ACC112 (cell line): ENCODE data around the gene ARNT2.

Experiments
- H2AFZ ChIP-seq: fragments of 200-600 bp; sonication (generic); one replicate; pipeline ENCODE4 v1.6.0; 2017; ENCODE audit warnings: antibody characterized with exemption, low read length; ENCODE audit not compliant: unreplicated experiment
- H3K27ac ChIP-seq: fragments of 200-600 bp; sonication (generic); 2 replicates; pipeline ENCODE4 v1.5.1; 2014; ENCODE audit warnings: low read depth, mild to moderate bottlenecking, antibody characterized with exemption, low read length, moderate library complexity
- H3K27me3 ChIP-seq: fragments of 200-600 bp; sonication (generic); 2 replicates; pipeline ENCODE4 v1.6.1; 2014; ENCODE audit warnings: mild to moderate bottlenecking, antibody characterized with exemption, low read length, moderate library complexity, mixed read lengths; ENCODE audit not compliant: insufficient read depth
- H3K36me3 ChIP-seq: fragments of 200-600 bp; sonication (generic); 2 replicates; pipeline ENCODE4 v1.6.1; 2016; ENCODE audit warnings: mild to moderate bottlenecking, antibody characterized with exemption, low read length, moderate library complexity, mixed read lengths; ENCODE audit not compliant: insufficient read depth
- H3K4me1 ChIP-seq: fragments of 200-600 bp; sonication (generic); one replicate; pipeline ENCODE4 v1.6.1; 2016; ENCODE audit warnings: low read length, mixed read lengths; ENCODE audit not compliant: insufficient read depth, unreplicated experiment, control insufficient read depth
- H3K4me3 ChIP-seq: fragments of 200-600 bp; sonication (generic); 2 replicates; pipeline ENCODE4 v1.5.1; 2014; ENCODE audit warnings: mild to moderate bottlenecking, low read depth, low read length
- H3K79me2 ChIP-seq: fragments of 200-600 bp; sonication (generic); one replicate; pipeline ENCODE4 v1.6.0; 2016; ENCODE audit warnings: low read length; ENCODE audit not compliant: control insufficient read depth, unreplicated experiment, insufficient read depth

Gene ARNT2

DNA sequence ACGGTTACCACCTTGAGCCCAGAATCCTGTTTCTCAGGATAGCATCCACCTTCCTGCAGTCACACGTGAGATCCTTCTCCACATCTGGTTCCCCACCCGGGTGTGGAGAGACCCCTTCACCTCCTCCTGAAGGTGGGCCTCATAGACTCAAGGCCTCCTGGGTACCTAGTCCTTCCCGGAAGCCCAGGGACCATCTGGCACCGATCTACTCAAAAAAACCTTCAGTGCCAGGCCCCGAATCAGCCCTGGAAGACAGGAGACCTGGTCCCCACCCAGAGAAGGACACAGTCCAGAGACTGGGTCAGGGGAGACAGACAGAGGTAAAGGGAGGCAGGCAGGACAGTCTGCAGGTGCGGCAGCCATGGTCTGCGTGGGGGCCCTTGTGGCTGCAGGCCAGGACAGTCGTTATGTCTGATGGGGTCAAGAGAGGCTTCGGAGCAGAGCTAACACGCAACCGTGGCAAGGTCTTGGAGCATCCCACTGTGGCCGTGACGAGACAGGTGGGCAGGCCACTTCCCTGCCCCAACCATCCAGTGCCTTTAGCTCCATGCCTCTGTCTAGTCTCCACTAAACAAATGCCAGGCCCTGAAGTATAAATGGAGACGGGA lies 178.7 kb downstream of the ARNT2 start:
- peaks cover 6% of the 10 kb centered on the region for H3K4me1 ChIP-seq
- no peak overlapping the region for H3K4me3 ChIP-seq
- H3K27me3 ChIP-seq: no peaks in the 10 kb centered on the region
- no peaks in the 10 kb centered on the region for H3K36me3 ChIP-seq
- H3K79me2 ChIP-seq: no peaks in the 10 kb centered on the region
- H3K27ac ChIP-seq: no peak overlapping the region
- no peak overlapping the region for H2AFZ ChIP-seq

DNA sequence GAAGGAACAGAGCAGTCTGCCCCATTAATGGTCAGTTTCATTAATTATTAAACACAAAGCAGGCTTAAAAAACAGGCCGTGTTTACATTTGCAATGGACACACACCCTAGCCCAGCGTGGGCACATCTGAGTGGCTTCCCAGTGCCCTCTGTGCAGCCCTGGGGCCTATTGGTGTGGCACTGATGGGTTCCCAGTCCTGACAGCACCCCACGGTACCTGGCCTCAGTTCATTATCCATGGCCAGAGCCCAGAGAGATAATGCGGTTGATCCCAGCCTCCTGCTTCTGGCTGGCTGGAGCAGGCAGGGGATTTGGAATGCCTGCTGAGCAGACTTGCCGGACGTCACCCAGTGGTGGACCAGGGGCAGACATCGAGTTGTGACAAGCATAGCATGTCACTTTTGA lies 180.4 kb downstream of the ARNT2 start:
- Histone ChIP-seq H3K27ac (no peak overlapping the region), H2AFZ (no peak overlapping the region), H3K27me3 (no peaks in the 10 kb centered on the region), H3K4me1 (peaks cover 21% of the 10 kb centered on the region), H3K36me3 (no peaks in the 10 kb centered on the region), H3K4me3 (no peak overlapping the region), H3K79me2 (no peaks in the 10 kb centered on the region)

DNA sequence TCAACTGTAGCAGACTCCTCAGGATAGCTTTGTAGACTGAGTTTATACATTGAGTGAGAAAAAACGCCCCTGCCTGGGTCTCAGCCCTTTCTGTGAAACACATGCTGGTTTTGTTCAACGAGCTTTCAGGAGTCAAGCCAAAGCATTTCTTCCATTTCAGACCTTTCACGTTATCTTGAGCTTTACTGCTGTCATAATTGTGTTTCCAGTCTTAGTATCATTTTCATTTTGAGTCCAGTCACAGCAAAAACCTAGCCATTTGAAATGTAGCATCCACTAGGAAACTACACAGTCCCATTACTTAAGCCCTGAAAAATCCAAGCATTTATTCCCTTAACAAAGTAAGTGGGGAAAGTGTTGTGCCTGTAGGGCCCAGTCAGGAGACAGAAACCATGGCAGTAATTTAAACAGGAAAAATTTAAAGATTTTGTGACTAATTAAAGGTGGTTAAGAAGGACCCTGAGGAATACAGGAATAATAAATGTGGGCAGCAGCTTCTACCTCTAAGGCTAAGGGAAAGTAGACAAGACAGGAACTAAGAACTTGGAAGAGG lies 180.9 kb downstream of the ARNT2 start:
- Histone ChIP-seq H3K27me3 (no peaks in the 10 kb centered on the region), H2AFZ (no peak overlapping the region), H3K36me3 (no peaks in the 10 kb centered on the region), H3K79me2 (no peaks in the 10 kb centered on the region), H3K27ac (no peak overlapping the region), H3K4me3 (no peak overlapping the region), H3K4me1 (peaks cover 23% of the 10 kb centered on the region)

DNA sequence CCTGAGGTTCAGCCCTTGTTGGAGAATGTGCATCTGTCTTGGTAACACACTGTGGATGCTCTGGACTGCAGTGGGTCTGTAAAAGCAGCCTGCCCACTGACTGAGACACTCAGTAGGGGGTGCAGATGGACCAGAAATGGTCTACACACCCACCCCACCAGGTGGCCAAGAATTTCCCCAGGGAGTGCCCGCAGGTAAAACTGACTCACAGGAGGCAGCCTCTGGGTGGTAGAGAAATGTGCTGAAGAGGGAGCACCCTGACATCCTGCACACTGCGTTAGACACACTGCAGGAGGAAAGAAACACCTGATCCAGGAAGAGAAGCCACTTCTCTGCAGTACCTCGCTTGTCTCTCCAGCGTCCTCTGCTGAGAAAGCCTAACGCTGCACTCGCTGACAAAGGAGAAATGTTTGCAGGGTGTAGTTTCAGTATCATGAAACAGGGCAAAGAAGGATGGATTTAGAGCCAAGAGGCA lies 181.4 kb downstream of the ARNT2 start:
- no peak overlapping the region for H3K4me3 ChIP-seq
- H3K79me2 ChIP-seq: no peaks in the 10 kb centered on the region
- H3K36me3 ChIP-seq: no peaks in the 10 kb centered on the region
- no peak overlapping the region for H3K27ac ChIP-seq
- H3K27me3 ChIP-seq: no peaks in the 10 kb centered on the region
- peaks cover 23% of the 10 kb centered on the region for H3K4me1 ChIP-seq
- no peak overlapping the region for H2AFZ ChIP-seq

DNA sequence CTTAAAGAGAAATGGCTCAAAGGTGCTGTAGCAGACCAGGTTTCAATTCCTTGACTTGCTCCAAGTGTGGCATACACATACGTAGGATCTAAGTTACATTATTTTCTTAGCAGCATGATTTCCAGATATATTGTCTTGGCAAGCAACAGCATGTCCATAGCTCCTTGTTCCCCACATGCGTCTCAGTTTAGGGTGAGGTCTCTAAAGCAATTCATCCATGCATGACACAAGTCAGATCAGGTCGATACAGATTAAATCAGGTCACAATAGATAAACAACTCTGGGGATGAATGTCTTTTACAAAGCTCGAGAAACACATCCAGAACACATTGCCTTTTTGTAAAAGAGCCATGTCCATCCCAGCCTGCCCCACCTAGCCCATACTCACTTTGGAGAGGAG lies 182.0 kb downstream of the ARNT2 start:
- no peaks in the 10 kb centered on the region for H3K36me3 ChIP-seq
- no peak overlapping the region for H3K27ac ChIP-seq

DNA sequence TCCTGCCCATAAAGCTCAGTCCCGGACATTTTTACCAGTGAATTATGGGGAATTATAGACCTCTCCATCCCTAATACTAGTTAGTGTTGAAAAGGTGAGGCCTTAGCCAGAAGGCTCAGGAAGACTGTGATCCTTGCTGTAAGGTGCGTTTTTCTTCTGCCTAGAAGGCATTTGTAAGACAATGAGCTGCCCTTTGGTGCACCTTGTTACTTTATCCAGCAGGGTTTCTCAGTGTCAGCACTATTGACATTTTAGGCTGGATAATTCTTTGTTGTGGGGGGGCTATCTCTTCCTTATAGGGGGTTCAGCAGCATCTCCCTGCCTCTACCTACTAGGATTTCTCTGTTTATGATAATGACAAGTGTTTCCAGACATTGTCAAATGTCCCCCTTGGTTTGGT lies 182.8 kb downstream of the ARNT2 start:
- no peak overlapping the region for H2AFZ ChIP-seq
- H3K4me1 ChIP-seq: peaks cover 23% of the 10 kb centered on the region
- H3K4me3 ChIP-seq: no peak overlapping the region
- no peak overlapping the region for H3K27ac ChIP-seq
- no peaks in the 10 kb centered on the region for H3K36me3 ChIP-seq
- H3K79me2 ChIP-seq: no peaks in the 10 kb centered on the region
- H3K27me3 ChIP-seq: no peaks in the 10 kb centered on the region

More for the DNA sequence above, 182.0 kb downstream of the ARNT2 start:
- Histone ChIP-seq H3K27me3 (no peaks in the 10 kb centered on the region), H2AFZ (no peak overlapping the region), H3K79me2 (no peaks in the 10 kb centered on the region), H3K4me1 (peaks cover 23% of the 10 kb centered on the region), H3K4me3 (no peak overlapping the region)

DNA sequence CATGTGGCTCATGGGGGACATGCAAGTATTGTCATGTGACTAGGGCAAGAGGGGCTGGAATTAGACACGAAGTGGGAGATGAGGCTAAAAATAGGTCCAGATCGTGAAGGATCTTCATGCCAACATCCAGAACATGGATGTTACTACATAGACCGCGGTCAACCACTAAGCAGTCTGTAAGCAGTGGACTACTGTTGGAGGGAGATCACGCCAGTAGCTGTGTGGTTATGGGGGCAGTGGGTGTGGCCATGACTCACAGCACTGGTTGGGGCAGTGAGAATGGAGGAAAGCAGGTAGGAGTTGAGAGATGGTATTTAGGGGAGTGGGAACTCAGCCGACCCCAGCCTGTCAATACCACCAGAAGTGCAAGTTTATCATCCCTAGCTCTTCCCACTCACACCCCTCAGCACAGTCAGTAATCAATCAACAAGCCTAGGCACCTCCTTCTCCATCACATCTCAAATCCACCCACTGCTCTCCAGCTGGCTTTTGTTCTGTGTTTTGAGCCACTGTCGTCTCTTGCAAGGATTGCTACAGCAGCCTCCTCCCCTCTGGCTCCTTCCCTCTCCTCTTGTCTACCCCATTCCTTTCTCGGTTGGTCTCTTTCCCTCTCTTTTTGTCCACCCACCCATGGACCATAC lies 183.8 kb downstream of the ARNT2 start:
- no peaks in the 10 kb centered on the region for H3K27me3 ChIP-seq
- H3K79me2 ChIP-seq: no peaks in the 10 kb centered on the region
- H3K36me3 ChIP-seq: no peaks in the 10 kb centered on the region
- no peak overlapping the region for H2AFZ ChIP-seq
- H3K4me1 ChIP-seq: peaks cover 23% of the 10 kb centered on the region
- peak overlapping the region; percentile 93 for H3K27ac ChIP-seq
- H3K4me3 ChIP-seq: peak overlapping the region; percentile 16; the same call in 1 of the 2 replicates

DNA sequence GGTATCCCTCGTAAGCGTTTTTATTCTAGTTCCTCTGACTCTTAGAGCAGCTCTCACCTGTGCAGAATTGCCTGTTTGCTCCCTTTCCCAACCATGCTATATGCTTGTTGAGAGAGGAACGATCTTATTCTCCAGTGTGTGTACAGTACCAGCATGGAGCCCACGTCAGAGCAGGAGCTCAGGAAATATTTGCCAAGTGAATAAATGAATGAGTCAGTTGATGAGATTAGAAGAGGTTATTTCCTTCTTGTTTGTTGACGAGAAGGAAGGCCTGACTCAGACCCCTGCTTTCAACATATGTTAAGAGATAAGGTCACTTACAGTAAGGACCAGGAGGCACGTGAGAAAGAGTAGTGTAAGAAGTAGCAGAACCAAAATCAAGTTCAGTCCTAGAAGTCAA lies 184.6 kb downstream of the ARNT2 start:
- no peak overlapping the region for H2AFZ ChIP-seq
- no peaks in the 10 kb centered on the region for H3K27me3 ChIP-seq
- H3K27ac ChIP-seq: peak overlapping the region; percentile 93
- H3K4me1 ChIP-seq: peaks cover 23% of the 10 kb centered on the region
- peak overlapping the region; percentile 16; the same call in 1 of the 2 replicates for H3K4me3 ChIP-seq
- no peaks in the 10 kb centered on the region for H3K79me2 ChIP-seq
- no peaks in the 10 kb centered on the region for H3K36me3 ChIP-seq

DNA sequence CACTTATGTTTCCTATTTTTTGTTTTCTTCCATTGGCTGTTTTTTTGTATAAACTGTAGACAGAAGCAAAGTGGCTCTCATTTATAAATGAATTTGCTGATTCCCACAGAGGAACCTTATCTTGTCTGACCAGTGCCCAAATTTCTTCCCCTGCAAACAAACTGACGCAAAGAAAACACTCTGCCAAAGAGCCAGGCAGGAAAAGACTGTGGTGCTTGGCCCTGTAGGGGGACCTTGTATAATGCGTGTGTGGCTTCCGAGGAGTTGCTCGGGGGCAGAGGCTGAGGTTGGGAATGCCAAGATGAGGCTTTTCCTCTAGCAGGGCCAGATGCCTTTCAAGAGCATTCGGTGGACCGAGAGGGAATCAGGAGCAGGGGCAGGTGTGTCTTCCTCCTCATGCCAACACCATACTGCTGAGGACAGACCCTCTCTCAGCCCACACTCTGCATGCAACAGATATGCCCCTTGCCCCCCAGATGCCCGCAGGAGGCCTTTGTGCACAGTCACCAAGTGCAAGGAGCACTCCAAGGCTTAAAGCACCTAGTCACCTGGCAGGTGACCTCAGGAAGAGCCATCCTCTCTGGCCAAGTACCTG lies 186.7 kb downstream of the ARNT2 start:
- Histone ChIP-seq H3K27me3 (no peaks in the 10 kb centered on the region), H2AFZ (no peak overlapping the region), H3K27ac (no peak overlapping the region), H3K4me3 (no peak overlapping the region), H3K4me1 (peaks cover 32% of the 10 kb centered on the region), H3K79me2 (no peaks in the 10 kb centered on the region), H3K36me3 (no peaks in the 10 kb centered on the region)

DNA sequence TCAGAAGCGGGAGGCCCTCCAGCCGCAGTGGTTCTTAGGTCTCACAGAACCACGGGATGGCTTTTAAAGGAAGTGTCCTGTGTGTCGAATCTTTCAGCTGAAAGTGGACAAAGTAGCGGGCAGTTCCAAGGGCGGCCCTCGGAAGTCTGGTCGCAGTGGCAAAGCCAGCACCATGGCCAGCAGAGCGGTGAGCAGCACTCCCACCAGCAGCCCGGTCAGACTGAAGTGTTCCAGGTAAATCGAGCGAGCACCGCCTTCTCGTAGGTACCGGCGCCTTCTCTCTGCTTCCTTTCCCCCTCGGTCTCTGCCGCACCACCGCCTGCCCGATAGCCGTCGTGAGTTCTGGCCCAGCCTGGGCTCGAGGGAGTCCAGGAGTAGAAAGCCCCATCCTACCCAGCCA lies 187.3 kb downstream of the ARNT2 start:
- H3K79me2 ChIP-seq: no peaks in the 10 kb centered on the region
- no peaks in the 10 kb centered on the region for H3K27me3 ChIP-seq
- H3K4me3 ChIP-seq: no peak overlapping the region
- no peak overlapping the region for H3K27ac ChIP-seq
- H2AFZ ChIP-seq: no peak overlapping the region
- peaks cover 37% of the 10 kb centered on the region for H3K4me1 ChIP-seq
- H3K36me3 ChIP-seq: no peaks in the 10 kb centered on the region
